Endothelial cell (in vitro differentiated cells): ENCODE data around the gene ARIH2. TPM values are rescaled to one million over a fixed set of nuclear protein-coding genes. Genes with fewer than 3 reads are reported as not detected.

Experiments used
- DNase-seq: peaks from one replicate; pipeline ENCODE4 v3.0.0; 2021; ENCODE audit warnings: low spot score
- H3K27ac Mint-ChIP-seq: one replicate; pipeline ENCODE4 v1.8.0; 2021; ENCODE audit warnings: mixed read lengths, inconsistent platforms; ENCODE audit not compliant: unreplicated experiment
- H3K27me3 Mint-ChIP-seq: one replicate; pipeline ENCODE4 v1.8.0; 2021; ENCODE audit warnings: mild to moderate bottlenecking, moderate library complexity, mixed read lengths, inconsistent platforms; ENCODE audit not compliant: unreplicated experiment
- H3K36me3 Mint-ChIP-seq: one replicate; pipeline ENCODE4 v1.8.0; 2021; ENCODE audit warnings: mild to moderate bottlenecking, low read depth, mixed read lengths, inconsistent platforms; ENCODE audit not compliant: unreplicated experiment
- H3K4me1 Mint-ChIP-seq: one replicate; pipeline ENCODE4 v1.8.0; 2021; ENCODE audit warnings: mild to moderate bottlenecking, mixed read lengths, inconsistent platforms; ENCODE audit not compliant: unreplicated experiment
- H3K4me3 Mint-ChIP-seq: one replicate; pipeline ENCODE4 v1.8.0; 2021; ENCODE audit warnings: mild to moderate bottlenecking, mixed read lengths, inconsistent platforms; ENCODE audit not compliant: unreplicated experiment
- H3K9me3 Mint-ChIP-seq: one replicate; pipeline ENCODE4 v1.8.0; 2021; ENCODE audit warnings: mixed read lengths, inconsistent platforms; ENCODE audit not compliant: unreplicated experiment
- total RNA-seq: library from RNA; stranded (reverse); fragmentation: NEBNext Ultra II Directional; extraction: Animal tissue kit (Norgen Biotek cat#: 25700); gene quantifications from one replicate; pipeline ENCODE4 v1.2.1, GENCODE V29; 2021; ENCODE audit not compliant: unreplicated experiment
- TF ChIP-seq, protein P1 (sequence below): fragments of 200-600 bp; sonication (generic); IDR thresholded peaks from one replicate; pipeline ENCODE4 v1.5.0; 2021; ENCODE audit warnings: antibody characterized with exemption; ENCODE audit not compliant: unreplicated experiment

The ARIH2 gene
- total RNA-seq, 1 donor from 2014 or later, result 57.0 TPM

DNA sequence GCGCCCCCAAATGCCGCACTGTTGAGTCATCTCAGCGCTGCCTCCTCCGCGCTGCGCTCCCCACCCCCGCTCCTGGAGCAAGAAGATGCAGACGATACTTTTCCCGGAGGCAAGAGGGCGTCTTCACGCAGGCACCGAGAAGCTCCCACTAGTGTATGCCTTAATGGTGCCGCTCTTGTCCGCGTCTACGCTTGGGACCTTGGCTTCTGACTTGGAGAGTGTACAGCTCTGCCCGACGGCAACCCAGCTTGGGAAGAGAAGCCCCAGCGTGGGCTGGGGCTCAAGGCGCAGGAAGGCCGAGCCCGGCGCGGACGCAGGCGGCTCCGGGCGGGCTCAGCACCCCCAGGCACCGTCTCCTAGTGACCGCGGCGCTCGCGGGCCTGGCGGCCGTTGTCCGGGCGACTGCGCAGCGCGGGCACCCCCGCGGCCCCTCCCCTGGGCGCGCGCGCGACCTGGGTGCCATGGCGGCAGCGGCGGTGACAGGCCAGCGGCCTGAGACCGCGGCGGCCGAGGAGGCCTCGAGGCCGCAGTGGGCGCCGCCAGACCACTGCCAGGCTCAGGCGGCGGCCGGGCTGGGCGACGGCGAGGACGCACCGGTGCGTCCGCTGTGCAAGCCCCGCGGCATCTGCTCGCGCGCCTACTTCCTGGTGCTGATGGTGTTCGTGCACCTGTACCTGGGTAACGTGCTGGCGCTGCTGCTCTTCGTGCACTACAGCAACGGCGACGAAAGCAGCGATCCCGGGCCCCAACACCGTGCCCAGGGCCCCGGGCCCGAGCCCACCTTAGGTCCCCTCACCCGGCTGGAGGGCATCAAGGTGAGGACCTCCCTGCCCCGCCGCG lies 71.4 kb downstream of the ARIH2 start, which contains the start of gene P4HTM:
TSS of gene P4HTM (plus strand) at position 446 of the 840 bp plus-strand sequence. CDS start at position 462, 16 bp downstream.
- Mint-ChIP-seq H3K4me1 (peaks cover 10% of the 10 kb centered on the region), H3K9me3 (no peaks in the 10 kb centered on the region), H3K4me3 (peak within 1 kb of the TSS; percentile 86), H3K27ac (peak within 1 kb of the TSS; percentile 36), H3K36me3 (peaks cover 2% of the 10 kb centered on the region), H3K27me3 (peaks cover 1% of the 10 kb centered on the region)
- TF ChIP-seq, protein P1, sequence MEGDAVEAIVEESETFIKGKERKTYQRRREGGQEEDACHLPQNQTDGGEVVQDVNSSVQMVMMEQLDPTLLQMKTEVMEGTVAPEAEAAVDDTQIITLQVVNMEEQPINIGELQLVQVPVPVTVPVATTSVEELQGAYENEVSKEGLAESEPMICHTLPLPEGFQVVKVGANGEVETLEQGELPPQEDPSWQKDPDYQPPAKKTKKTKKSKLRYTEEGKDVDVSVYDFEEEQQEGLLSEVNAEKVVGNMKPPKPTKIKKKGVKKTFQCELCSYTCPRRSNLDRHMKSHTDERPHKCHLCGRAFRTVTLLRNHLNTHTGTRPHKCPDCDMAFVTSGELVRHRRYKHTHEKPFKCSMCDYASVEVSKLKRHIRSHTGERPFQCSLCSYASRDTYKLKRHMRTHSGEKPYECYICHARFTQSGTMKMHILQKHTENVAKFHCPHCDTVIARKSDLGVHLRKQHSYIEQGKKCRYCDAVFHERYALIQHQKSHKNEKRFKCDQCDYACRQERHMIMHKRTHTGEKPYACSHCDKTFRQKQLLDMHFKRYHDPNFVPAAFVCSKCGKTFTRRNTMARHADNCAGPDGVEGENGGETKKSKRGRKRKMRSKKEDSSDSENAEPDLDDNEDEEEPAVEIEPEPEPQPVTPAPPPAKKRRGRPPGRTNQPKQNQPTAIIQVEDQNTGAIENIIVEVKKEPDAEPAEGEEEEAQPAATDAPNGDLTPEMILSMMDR, result no peak
- peak; percentile 59 for DNase-seq

DNA sequence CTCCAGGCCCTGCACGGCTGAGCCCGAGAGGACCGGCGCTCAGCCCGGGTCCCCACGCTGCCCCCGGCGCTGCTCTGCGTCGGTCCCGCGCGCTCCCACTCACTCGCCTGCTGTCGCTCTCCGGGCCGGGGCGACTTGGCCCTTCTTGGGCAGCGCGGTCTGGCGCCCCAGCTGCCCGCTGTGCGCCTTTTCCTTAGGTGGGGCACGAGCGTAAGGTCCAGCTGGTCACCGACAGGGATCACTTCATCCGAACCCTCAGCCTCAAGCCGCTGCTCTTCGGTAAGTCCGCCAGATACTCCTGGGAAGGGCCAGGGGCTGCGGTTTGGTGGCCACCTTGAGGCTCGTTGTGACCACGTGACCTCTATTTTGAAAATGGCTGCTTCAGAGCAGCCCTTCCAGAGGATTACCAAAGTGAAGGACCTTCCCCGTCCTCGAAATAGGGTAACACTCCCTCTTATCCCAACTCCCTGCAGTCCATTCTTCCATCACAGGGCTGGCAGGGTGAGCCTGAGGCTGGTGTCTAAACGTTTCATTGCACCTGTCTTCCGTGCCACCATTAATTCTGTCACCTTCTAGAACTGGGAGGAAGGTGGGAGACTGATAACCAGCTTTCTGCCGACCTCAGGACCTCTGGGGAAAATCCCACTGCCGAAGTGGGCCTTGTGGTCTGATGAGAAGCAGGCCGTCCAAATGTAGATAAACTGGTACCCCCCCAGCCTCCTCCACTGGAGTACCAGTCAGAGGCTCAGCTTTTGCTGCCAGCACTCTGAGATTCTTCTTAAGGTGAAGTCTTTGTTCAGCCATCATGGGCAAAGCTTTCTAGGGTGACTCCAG lies 72.2 kb downstream of the ARIH2 start:
- Mint-ChIP-seq H3K36me3 (peaks cover 5% of the 10 kb centered on the region), H3K4me1 (peaks cover 10% of the 10 kb centered on the region), H3K27ac (no peak overlapping the region), H3K27me3 (peaks cover 1% of the 10 kb centered on the region), H3K9me3 (no peaks in the 10 kb centered on the region), H3K4me3 (peak overlapping the region; percentile 86)
- TF ChIP-seq, protein P1, result no peak
- no peak for DNase-seq

DNA sequence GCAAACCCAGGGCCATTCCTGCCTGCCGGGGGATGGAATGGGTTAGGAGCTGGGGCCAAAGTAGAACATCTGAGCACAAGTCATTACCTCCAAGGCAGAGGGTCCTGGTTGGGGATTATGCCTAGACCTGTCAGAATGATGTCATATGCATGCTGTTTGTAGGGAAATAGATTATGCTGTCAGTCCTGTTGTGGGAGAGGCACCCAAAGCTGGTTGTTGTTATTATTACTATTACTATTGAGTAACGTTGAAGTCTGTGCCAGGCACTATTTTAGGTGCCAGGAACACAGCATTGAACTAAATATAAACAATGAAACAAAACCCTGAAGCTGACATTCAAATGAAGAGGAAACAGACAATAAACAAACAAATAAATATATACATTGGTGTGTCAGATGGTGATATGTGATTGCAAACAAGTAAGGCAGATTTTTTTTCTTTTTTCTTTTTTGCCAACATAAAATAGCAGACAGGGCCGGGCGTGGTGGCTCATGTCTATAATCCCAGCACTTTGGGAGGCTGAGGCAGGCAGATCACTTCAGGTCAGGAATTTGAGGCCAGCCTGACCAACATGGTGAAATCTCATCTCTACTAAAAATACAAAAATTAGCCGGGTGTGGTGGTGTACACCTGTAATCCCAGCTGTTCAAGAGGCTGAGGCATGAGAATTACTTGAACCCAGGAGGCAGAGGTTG lies 73.4 kb downstream of the ARIH2 start:
- Mint-ChIP-seq H3K27ac (no peak overlapping the region), H3K36me3 (peaks cover 5% of the 10 kb centered on the region), H3K9me3 (no peaks in the 10 kb centered on the region), H3K4me1 (peaks cover 10% of the 10 kb centered on the region), H3K4me3 (no peak overlapping the region), H3K27me3 (peaks cover 1% of the 10 kb centered on the region)
- no peak for DNase-seq
- TF ChIP-seq, protein P1, result no peak

DNA sequence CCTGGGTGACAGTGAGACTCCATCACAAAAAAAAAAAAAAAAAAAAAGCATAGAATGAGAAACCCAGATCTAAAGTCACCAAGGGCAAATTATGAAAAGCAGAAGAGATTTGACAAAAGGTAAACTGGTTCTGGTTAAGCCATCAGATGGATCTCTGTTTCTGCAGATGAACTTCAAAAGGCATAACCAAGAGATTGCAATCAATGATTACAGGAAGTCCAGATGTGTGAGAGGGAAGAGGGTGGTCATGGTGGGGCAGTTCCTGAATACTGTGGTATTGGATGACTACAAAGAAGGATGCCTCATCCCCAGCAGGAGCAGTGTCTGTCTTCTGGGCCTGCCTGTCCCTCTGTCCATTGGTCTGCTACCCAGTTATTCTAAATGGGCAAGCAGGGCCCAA lies 75.2 kb downstream of the ARIH2 start:
- H3K9me3 Mint-ChIP-seq, result no peaks in the 10 kb centered on the region
- no peak overlapping the region for H3K27ac Mint-ChIP-seq
- peaks cover 5% of the 10 kb centered on the region for H3K36me3 Mint-ChIP-seq
- TF ChIP-seq, protein P1, result no peak
- no peak overlapping the region for H3K4me3 Mint-ChIP-seq
- peaks cover 10% of the 10 kb centered on the region for H3K4me1 Mint-ChIP-seq
- peaks cover 1% of the 10 kb centered on the region for H3K27me3 Mint-ChIP-seq
- DNase-seq, result no peak
